Progenitor cell of endocrine pancreas (in vitro differentiated cells): Measurements from ENCODE around the gene SLMAP. TPM values are rescaled to one million over a fixed set of nuclear protein-coding genes. Genes with fewer than 3 reads are reported as not detected.

Experiments used
- DNase-seq: peaks from one replicate; pipeline ENCODE4 v3.0.0; 2021; ENCODE audit warnings: low spot score; ENCODE audit not compliant: unreplicated experiment
- H3K27ac Mint-ChIP-seq: 2 replicates; pipeline ENCODE4 v1.8.0; 2021; ENCODE audit warnings: mild to moderate bottlenecking, moderate library complexity, mixed read lengths
- H3K27me3 Mint-ChIP-seq: 2 replicates; pipeline ENCODE4 v1.8.0; 2021; ENCODE audit warnings: mixed read lengths
- H3K36me3 Mint-ChIP-seq: 2 replicates; pipeline ENCODE4 v1.8.0; 2022; ENCODE audit warnings: mixed read lengths; ENCODE audit not compliant: insufficient read depth
- H3K4me1 Mint-ChIP-seq: 2 replicates; pipeline ENCODE4 v1.8.0; 2021; ENCODE audit warnings: low read depth, mixed read lengths
- H3K4me3 Mint-ChIP-seq: 2 replicates; pipeline ENCODE4 v1.8.0; 2021; ENCODE audit warnings: low read depth, mild to moderate bottlenecking, moderate library complexity, mixed read lengths
- H3K9me3 Mint-ChIP-seq: 2 replicates; pipeline ENCODE4 v1.8.0; 2021; ENCODE audit warnings: low read depth, mixed read lengths
- CTCF ChIP-seq: fragments of 200-600 bp; sonication (generic); IDR thresholded peaks from one replicate; pipeline ENCODE4 v1.5.0; 2021; ENCODE audit warnings: antibody characterized with exemption, mild to moderate bottlenecking; ENCODE audit not compliant: unreplicated experiment
- total RNA-seq: library from RNA; stranded (reverse); gene quantifications from 2 replicates; pipeline ENCODE4 v1.2.1, GENCODE V29; 2021

Gene SLMAP
- total RNA-seq, 1 donor from 2014 or later = 65.8 TPM

- Mint-ChIP-seq H3K27me3 (no peaks in the 10 kb centered on the region), H3K36me3 (no peaks in the 10 kb centered on the region), H3K4me1 (peaks cover 24% of the 10 kb centered on the region), H3K9me3 (no peaks in the 10 kb centered on the region), H3K4me3 (no peak overlapping the region), H3K27ac (no peak overlapping the region)
- no peak for DNase-seq
- TF ChIP-seq CTCF = no peak
Observed at GRCh38 chr3:57951066-57951882, 195.2 kb downstream of the SLMAP start.

GRCh38 chr3:57952208-57952631 is 196.1 kb downstream of the SLMAP start:
- no peak overlapping the region for H3K4me3 Mint-ChIP-seq
- H3K9me3 Mint-ChIP-seq = no peaks in the 10 kb centered on the region
- peaks cover 24% of the 10 kb centered on the region for H3K4me1 Mint-ChIP-seq
- no peak overlapping the region for H3K27ac Mint-ChIP-seq
- H3K36me3 Mint-ChIP-seq = no peaks in the 10 kb centered on the region
- no peak for TF ChIP-seq CTCF
- H3K27me3 Mint-ChIP-seq = no peaks in the 10 kb centered on the region
- DNase-seq = no peak

GRCh38 chr3:57952651-57953050 is 196.5 kb downstream of the SLMAP start:
- H3K27me3 Mint-ChIP-seq = no peaks in the 10 kb centered on the region
- no peak for DNase-seq
- no peak for TF ChIP-seq CTCF
- H3K36me3 Mint-ChIP-seq = no peaks in the 10 kb centered on the region
- no peak overlapping the region for H3K4me3 Mint-ChIP-seq
- no peaks in the 10 kb centered on the region for H3K9me3 Mint-ChIP-seq
- no peak overlapping the region for H3K27ac Mint-ChIP-seq
- H3K4me1 Mint-ChIP-seq = peaks cover 22% of the 10 kb centered on the region

- H3K4me1 Mint-ChIP-seq = peaks cover 14% of the 10 kb centered on the region
- H3K36me3 Mint-ChIP-seq = no peaks in the 10 kb centered on the region
- H3K4me3 Mint-ChIP-seq = no peak overlapping the region
- H3K9me3 Mint-ChIP-seq = no peaks in the 10 kb centered on the region
- H3K27ac Mint-ChIP-seq = no peak overlapping the region
- TF ChIP-seq CTCF = no peak
- no peak for DNase-seq
- H3K27me3 Mint-ChIP-seq = no peaks in the 10 kb centered on the region
Observed at GRCh38 chr3:57953576-57953975, 197.5 kb downstream of the SLMAP start.

- no peak for DNase-seq
- H3K27ac Mint-ChIP-seq = no peak overlapping the region
- H3K36me3 Mint-ChIP-seq = no peaks in the 10 kb centered on the region
- no peak for TF ChIP-seq CTCF
- peaks cover 7% of the 10 kb centered on the region for H3K4me1 Mint-ChIP-seq
- H3K4me3 Mint-ChIP-seq = no peak overlapping the region
- H3K27me3 Mint-ChIP-seq = no peaks in the 10 kb centered on the region
- H3K9me3 Mint-ChIP-seq = no peaks in the 10 kb centered on the region
Observed at GRCh38 chr3:57956119-57956832, 200.2 kb downstream of the SLMAP start.
